Measurements from ENCODE around the gene RNPEPL1.

- TF ChIP-seq CTCF (IDR thresholded peaks at IDR 0.05) (no peak), POLR2A (IDR thresholded peaks at IDR 0.05) (no peak)
Observed at GRCh38 chr2:240599141-240599583, 30.9 kb downstream of the RNPEPL1 start.

Data from lower leg skin (tissue), 3 donors.